OCI-M1 (cell line): Measurements from ENCODE around the gene ARHGAP10.
"Not testable (repeated sequence)": the region's sequence is repeated elsewhere in the genome, so short reads cannot be mapped to it uniquely, and the experiment has no call there.

Experiments used
- DNase-seq: peaks from one replicate; lab custom pipeline; 2025; lab: John Stamatoyannopoulos, UW

The ARHGAP10 gene

DNA sequence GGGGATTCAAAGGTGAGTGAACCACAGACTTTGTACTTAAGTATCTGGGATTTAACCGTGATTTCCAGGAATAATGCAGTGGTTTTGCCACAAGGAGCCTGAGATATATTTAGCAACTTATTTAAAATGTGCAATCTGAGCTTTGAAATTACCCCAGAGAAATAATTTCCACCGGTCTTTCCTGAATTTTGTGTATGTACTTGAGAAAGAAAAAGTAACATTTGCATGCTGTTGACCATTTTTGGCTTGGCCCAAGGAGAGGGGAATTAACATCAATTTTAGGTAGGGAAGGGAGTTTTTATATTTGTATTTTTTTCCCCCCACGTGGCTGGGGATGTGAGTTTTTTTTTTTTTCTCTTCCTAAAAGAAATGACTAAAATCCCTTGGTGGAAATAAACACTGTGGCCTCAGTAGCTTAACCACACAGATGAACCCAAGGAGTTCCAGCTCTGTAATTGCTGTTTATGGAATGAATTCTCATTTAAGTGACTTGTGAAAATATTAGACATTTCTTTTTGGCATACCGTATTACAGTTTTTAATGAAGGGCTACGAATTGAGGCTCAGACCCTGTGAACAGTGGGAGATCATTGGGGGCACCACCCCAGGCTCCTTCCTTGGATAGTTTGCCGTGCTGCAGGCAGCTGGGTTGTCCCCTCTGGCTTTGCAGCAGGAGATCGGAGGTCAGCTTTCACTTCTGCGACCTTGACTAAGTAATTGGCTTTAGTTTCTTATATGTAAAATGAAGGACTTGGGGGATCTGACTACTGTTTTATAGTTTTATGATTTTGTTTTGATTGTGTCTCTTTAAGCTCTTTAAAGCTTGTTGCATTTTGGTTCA, 116.1 kb downstream of the ARHGAP10 start:
- DNase-seq = no peak

DNA sequence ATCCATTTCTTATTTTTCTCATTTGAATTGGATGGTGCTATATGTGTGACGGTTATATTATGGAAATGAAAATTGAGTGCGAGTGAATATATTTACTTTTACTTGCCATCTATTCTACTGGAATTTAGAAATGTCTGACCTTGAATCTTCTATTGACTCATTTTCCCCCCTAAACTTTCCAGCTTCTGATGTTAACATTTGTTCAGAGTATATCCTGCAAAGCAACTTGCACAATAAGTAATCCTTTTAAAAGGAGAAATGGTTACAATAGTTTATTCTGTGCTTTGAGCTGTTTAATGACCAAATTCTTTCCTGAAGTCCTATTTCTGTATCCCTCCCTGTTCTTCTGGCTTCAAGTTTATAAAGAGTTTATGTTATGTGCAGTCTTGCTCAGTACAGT, 116.7 kb downstream of the ARHGAP10 start:
- no peak for DNase-seq

DNA sequence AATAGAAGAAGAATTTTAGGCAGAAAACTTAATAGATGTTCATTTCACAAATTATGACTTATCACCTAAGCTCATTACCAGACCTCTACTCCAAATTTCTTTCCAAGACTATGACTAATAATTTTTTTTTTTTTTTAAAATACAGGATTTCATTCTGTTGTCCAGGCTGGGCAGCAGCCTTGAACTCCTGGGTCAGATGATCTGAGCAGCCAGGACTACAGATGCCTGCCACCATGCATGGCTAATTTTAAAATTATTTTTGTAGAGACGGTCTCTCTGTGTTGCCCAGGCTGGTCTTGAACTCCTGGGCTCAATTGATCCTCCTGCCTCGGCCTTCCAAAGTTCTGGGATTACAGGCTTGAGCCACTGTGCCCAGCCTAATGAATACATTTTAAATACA, 119.2 kb downstream of the ARHGAP10 start:
- no peak for DNase-seq

DNA sequence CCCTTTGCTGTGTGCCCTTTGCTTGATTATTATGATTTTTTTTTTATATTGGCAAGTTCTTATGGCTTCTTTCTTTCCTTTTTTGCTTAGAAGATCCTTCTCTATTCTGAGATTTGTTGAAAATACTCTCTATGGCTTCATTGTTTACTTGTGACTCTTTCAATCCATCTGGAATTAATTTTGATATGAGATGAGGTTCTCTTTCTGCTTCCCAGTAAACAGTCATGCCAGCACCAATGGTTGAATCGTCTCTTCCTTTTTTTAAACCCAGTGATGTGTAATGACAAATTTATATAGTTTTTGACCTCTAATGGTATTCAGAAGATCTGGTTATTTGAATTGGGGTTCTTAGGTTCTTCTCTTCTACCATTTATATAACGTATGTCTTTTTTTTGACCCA, 121.8 kb downstream of the ARHGAP10 start:
- DNase-seq = no peak

DNA sequence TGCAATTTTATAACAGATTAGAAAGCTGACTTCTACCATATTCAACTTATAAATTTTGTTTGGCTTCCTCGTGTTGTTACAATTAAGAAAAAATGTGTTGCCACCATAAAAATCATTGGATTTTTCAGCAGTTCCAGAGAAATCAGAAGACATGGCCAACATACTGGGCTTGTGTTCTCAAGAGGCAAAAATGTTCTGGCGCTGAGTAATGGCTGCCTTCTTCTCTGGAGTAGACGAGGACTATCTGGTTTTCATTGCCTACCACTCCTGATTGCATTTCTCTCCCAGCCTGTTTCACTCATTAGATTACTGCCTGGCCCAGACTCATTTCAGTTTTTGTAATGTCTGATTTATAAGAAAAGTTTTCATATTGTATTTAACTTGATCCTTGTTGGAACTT, 122.3 kb downstream of the ARHGAP10 start:
- DNase-seq = no peak

DNA sequence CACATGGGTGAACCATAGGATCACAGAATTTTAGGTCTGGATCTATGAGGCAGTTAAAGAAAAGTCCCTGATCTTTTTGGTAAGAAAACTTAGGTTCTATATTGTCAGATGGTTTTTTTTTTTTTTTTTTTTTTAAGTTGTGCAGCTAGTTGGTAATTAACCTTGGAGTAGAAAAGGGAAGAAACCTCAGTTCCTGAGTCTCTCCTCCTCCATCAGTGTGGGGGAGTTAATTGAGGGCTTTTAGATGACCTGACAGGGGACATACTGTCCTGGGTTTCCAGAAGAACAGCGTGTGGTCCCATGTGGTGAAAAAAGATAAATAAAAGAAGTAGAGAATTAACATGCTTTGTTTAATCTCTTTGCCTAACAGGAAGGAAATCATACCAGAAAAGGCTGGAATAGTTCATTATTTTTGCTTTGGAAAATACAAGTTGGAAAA, 123.7 kb downstream of the ARHGAP10 start:
- DNase-seq = peak; percentile 69

DNA sequence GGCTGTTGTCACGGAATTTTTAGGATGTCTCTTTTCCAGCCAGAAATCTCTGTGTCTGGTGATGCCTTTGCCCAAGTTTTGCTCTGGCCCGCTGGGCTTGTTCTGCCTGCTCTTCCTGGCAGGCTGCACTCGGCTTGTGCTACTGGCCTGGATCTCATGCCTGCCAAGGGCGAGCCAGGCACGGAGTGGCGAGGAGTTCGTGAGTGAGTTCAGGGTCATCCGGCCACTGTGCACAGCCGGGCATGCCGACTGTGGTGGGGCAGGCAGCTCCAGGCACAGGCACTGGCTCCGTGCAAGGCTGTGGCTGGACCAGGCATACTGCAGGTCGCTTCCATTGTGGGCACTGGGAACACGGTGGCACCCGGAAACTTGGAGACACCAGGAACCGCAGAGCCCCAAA, 129.1 kb downstream of the ARHGAP10 start:
- no peak for DNase-seq

DNA sequence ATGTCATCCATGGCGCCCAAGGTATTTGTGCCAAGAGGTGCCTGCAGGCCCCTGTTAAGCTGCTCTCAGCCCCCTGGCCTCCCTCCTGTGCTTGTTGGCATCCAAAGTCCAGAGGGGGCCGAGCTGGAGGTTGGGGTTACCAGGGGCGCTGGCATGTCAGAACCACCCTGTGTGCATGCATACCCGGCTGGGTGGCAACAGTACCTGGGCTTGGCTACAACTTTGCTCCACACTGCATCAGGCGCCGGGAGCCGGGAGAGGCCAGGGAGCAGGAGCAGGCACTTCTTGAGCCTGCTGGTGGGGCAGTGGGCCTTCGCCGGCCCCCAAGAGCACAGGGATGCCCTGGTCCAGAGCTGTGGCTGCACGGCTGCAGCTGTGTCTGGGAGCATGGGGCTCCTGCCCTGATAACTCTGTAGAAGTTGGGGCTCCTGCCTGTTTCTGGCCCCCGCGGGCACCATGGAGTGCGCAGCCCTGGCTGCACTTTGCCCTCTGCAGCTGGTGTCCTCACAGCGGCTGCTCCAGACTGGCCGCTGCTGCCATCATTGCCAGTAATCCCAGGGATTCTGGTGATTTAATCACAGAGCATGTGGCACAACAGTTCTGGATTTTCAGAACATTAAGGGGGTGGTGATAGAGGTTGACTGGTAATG, 130.3 kb downstream of the ARHGAP10 start:
- DNase-seq = no peak

DNA sequence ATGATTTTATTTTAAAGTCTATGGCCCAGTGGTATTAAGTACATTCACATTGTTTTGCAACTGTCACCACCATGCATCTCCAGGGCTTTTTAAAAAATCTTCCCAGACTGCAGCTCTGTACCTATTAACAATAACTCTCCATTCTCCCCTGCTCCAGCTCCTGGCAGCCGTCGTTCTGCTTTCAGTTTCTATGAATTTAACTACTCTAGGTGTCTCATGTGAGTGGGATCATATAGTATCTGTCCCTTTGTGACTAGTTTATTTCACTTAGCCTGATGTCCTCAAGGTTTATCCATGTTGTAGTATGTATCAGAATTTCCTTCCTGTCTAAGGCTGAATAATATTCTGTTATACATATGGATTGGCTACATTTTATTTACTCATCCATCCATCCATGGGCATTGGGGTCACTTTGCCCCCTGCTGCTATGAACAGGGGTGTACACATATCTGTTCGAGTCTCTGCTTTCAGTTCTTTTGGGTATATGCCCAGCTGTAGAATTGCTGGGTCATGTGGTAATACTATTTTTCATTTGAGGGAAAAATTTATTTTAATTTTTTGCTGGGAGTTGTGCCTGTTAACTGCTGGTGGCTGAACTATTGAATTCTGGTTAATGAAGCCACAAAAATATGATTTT, 131.3 kb downstream of the ARHGAP10 start:
- DNase-seq = peak; percentile 56

DNA sequence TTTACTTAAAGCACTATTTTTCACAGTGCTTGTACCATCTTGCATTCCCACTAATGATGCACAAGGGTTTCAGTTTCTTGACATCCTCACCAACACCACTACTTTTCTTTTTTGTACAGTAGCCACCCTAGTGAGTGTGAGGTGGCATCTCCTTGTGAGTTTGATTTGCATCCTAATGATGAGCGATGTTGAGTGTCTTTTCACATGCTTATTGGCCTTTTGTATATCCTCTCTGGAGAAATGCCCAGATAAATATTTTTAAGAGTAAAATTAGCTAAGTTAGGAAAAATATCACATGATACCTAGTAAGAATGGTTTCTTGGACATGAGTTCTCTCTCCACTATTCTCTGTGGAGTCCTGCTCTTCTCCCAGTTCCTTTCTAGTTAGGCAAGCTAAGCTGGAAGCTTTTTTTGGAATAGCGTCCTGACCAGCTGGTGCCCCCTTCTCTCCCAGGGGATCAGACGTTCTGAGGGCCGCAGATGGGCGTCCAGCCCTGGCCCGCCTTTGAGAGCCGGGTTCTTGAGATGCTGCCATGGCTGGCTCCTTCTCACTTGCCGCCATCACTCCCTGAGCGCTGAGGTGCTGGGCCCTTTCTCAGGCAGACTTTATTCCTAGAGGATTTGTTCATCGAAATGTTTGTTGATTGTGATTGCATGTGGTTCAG, 132.1 kb downstream of the ARHGAP10 start:
- no peak for DNase-seq

DNA sequence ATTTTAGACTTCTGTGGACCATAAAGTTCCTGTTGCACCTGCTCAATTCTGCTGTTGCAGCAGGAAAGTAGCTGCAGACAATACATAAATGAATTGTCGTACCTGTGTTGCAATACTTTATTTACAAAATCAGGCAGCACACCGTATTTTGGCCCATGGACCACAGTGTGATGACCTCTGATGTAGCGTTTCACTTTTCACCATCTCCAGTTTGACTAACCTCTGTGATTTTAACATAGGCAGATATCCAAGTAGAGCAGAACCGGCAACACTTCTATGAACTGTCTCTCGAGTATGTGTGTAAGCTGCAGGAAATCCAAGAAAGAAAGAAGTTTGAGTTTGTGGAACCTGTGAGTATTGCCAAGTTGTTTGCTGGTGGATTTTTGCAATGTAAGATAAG, 132.7 kb downstream of the ARHGAP10 start:
- DNase-seq = no peak

DNA sequence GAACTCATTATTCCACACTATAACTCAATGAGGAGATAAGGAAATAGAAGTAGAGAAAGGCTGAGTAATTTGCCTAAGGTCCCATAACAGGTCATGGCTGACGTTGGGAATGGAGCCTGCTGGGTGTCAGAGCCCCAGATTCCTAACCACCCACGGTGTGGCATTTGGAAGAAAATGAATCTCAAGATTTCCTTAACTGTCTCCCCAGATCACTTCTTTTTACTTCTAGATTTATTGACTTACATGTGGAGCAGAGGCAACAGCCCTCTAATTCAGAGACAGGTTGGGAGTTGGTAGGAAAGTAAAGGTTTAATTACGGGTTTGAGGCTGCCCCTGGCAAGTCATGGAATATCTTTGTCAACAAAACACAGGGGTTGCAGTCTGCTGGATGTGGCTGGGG, 134.0 kb downstream of the ARHGAP10 start:
- DNase-seq = no peak

DNA sequence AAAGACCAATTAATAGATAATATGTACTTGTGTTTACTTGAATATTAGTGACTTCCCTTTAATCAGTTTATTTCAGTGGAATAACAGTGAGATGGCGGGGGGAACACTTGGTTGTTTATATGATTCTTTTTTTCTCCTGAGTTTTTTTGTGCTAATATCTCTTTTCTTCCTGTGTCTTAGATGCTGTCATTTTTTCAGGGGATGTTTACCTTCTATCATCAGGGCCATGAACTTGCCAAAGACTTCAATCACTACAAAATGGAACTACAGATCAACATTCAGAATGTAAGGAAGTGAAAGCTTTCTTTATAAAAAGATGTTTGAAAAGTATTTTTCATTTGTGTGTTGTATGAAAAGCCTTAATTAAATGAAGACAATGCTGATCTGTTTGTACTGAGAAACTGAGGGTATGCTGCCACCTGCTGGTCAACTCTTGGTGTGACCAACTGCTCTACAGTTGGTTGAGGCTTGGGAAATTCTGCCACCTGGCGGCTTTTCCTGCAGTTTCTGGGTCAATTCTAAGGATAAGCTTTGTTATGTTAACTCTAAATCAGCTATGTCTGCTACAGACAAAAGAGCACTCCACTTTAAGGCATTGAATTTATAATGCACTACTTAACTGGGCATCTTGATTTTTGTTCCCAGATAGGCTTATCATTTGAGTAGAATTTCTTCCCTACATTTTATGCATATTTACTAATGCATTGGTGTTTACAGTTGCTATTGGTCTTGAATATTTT, 134.8 kb downstream of the ARHGAP10 start:
- peak; percentile 95 for DNase-seq

DNA sequence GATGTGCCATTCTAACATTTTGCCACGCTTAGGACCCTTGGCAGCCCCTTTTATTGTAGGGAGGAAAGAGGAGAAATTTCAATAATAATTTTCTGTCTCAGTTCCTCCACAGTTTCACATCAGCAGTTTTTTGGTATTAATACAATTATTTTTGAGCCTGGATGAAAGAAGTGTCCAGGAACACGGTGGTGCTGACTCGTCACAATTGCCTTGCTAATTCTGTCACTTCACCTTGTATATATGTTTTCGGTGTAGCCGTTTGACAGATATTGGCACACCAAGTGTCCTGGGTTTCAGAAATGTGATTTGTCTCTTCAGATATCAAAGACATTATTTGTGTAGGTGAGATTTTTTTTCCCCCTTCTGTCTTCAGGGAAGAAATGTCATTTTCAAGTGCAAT, 142.2 kb downstream of the ARHGAP10 start:
- DNase-seq = no peak

DNA sequence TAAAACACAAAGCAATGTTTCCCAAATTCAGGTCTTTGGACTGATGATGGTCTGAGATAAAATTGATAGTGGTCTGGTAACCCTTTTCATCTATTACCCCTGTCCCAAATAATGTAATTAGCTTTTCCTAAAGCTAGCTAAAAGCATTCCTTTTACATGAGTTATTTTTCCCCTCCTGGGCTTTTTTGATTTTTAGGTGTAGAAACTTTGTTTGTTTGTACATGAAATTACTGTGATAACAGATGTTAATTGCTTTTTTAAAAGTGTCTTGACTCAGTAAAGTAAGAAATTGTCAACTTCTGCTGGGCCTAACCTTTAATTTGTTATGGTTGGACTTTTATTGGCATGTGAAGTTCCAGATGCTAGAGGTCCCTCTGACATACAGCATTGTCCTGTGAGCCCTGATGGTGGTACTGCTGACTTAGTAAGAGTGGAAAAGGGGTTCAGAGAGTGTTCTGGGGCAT, 145.5 kb downstream of the ARHGAP10 start:
- no peak for DNase-seq

DNA sequence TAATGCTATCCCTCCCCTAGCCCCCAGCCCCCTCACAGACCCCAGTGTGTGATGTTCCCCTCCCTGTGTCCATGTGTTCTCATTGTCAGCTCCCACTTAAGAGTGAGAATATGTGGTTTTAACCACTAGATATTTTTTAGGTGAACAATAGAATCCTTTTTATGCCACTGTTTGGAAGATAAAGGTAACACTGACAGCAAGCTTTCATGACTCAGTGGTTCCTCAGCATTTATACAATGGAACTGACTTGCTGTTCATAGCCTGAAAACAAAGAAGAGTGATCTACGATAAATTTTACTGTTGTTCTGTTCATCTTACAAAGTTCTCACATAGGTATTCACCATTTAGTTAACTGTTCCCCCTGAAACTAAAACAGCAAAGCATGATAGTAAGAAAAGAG, 147.8 kb downstream of the ARHGAP10 start:
- DNase-seq = no peak

DNA sequence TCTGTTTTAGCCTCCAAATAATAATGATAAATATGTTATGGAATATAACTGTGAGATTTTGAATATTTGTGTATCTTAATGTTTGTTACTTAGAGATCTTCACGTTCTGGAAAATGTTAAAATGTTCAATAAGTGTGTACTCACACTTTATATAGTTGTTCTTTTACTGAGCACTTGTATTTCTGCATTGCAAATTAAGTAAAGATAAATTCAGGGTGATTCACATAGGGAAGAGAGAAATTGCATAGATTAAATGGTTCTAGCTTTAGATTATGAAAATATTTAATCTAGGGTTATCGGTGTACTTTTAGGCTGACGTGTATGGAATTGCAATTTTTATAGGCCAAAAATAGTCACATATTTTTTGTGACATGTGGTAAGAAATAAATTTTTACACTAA, 148.6 kb downstream of the ARHGAP10 start:
- no peak for DNase-seq

DNA sequence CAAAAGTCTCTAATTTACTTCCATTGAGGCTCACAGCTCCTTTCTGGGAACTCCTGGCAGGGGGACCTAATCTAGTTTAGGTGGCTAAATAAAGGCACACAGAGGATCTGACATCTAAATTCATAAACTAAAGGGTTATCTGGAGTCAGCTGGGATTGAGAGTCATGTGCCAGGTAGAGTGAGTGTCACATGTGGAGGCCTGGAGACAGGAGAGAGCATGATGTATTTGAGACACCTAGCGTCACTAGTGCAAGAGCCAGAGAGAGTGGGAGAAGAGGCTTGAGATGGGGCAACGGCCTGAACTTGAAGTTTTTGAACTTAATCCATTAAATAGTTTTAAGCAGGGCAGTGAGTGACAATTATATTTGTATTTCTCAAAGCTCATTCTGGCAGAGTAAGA, 152.6 kb downstream of the ARHGAP10 start:
- no peak for DNase-seq

DNA sequence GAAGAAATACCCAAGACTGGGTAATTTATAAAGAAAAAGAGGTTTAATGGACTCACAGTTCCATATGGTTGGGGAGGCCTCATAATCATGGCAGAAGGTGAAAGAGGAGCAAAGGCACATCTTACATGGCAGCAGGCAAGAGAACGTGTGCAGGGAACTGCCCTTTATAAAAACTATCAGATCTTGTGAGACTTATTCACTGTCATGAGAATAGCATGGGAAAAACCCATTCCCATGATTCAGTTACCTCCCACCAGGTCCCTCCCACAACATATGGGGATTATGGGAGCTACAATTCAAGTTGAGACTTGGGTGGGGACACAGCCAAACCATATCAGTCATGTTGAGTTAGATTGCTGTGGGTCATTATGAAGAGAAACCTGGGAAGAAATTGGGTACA, 153.3 kb downstream of the ARHGAP10 start:
- not testable (repeated sequence) for DNase-seq

DNA sequence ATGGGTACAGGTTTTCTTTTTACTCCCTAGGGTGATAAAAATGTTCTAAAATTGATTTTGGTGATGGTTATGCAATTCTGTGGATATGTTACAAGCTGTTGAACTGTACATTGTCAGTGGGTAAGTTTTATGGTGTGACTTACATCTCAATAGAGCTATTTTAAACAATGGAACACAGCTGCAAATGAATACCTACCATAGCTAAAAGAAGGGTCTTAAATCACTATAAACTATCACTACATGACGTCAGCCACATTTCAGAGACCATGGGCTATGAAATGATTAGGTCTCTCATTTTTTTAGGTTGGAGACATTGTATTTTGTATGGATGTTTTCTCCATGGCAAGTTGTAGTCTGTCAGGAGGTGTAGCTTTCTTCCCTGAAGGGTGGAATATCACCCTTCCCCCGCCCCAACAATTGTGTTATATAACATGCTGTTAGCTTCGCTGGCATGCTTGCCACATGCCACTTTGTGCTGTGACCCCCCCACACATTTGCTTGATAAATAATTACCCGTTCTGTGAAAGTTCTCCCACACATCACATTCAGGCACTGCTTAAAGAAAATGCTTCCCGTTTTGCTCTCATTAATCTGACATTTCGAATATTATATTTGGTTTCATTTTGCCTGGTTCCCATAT, 159.7 kb downstream of the ARHGAP10 start:
- DNase-seq = peak; percentile 33

DNA sequence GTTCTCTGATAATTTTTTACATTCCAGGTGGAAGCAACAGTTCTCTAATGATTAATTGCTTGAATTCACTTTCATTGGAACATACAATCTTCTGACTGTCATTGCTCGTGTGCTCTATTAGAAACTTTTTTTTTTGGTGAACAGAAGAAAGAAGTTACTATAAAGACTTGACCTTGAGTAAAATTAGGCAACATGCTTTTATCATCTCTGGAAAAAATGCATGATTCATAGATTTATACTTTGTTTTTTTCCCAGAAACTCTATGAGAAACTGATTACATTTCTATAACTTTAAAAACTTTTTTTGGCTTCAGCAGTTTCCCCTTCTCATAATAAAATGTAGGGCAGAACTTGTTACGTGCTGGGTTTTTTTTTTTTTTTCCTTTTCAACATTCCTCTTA, 167.6 kb downstream of the ARHGAP10 start:
- no peak for DNase-seq
